GM19395 (cell line): ENCODE data around the gene FARS2.

Experiments used
- ATAC-seq: cut with Tn5 transposase; IDR thresholded peaks from one replicate; pipeline ENCODE4 v1.9.1; 2021; ENCODE audit warnings: mild to moderate bottlenecking, moderate library complexity; ENCODE audit not compliant: unreplicated experiment

Gene FARS2

GRCh38 chr6:5493806-5494205 is 232.5 kb downstream of the FARS2 start:
- no peak for ATAC-seq

GRCh38 chr6:5497896-5498578 is 236.7 kb downstream of the FARS2 start:
- no peak for ATAC-seq

GRCh38 chr6:5498579-5498899 is 237.2 kb downstream of the FARS2 start:
- ATAC-seq, result no peak

GRCh38 chr6:5499644-5500306 is 238.5 kb downstream of the FARS2 start:
- no peak for ATAC-seq

GRCh38 chr6:5501837-5502236 is 240.5 kb downstream of the FARS2 start:
- no peak for ATAC-seq

- ATAC-seq, result no peak
Measured at GRCh38 chr6:5504078-5504477, 242.8 kb downstream of the FARS2 start.

- ATAC-seq, result peak; percentile 57
Measured at GRCh38 chr6:5506149-5506548, 244.8 kb downstream of the FARS2 start.

GRCh38 chr6:5506597-5506996 is 245.3 kb downstream of the FARS2 start:
- peak; percentile 29 for ATAC-seq

- ATAC-seq, result peak; percentile 87
Measured at GRCh38 chr6:5507131-5507681, 245.9 kb downstream of the FARS2 start.

- ATAC-seq, result no peak
Measured at GRCh38 chr6:5509106-5509505, 247.8 kb downstream of the FARS2 start.

GRCh38 chr6:5510331-5511133 is 249.2 kb downstream of the FARS2 start:
- no peak for ATAC-seq

- no peak for ATAC-seq
Measured at GRCh38 chr6:5511954-5512353, 250.6 kb downstream of the FARS2 start.

GRCh38 chr6:5512422-5512821 is 251.1 kb downstream of the FARS2 start:
- ATAC-seq, result no peak

- ATAC-seq, result no peak
Measured at GRCh38 chr6:5513408-5513807, 252.1 kb downstream of the FARS2 start.

- ATAC-seq, result no peak
Measured at GRCh38 chr6:5514353-5514752, 253.0 kb downstream of the FARS2 start.

GRCh38 chr6:5515200-5515599 is 253.9 kb downstream of the FARS2 start:
- ATAC-seq, result no peak

GRCh38 chr6:5516036-5516435 is 254.7 kb downstream of the FARS2 start:
- no peak for ATAC-seq

GRCh38 chr6:5517796-5518195 is 256.5 kb downstream of the FARS2 start:
- ATAC-seq, result peak; percentile 52

GRCh38 chr6:5518936-5519491 is 257.7 kb downstream of the FARS2 start:
- no peak for ATAC-seq

- ATAC-seq, result no peak
Measured at GRCh38 chr6:5520796-5521195, 259.5 kb downstream of the FARS2 start.

- ATAC-seq, result no peak
Measured at GRCh38 chr6:5521322-5521721, 260.0 kb downstream of the FARS2 start.
